DOHH2 (cell line): Measurements from ENCODE around the gene UROD.

Experiments used
- EZH2phosphoT487 ChIP-seq: fragments of 200-600 bp; sonication (generic); IDR thresholded peaks from 2 replicates; pipeline ENCODE4 v1.6.1; 2017; ENCODE audit warnings: borderline replicate concordance, mild to moderate bottlenecking, antibody characterized with exemption, low read length, moderate library complexity, mixed read lengths
- TF ChIP-seq, protein P1 (sequence below): fragments of 200-600 bp; sonication (generic); IDR thresholded peaks from one replicate; pipeline ENCODE4 v1.5.1; 2014; ENCODE audit warnings: antibody characterized with exemption, mild to moderate bottlenecking, low read depth, low read length; ENCODE audit not compliant: poor library complexity, severe bottlenecking

DNA sequence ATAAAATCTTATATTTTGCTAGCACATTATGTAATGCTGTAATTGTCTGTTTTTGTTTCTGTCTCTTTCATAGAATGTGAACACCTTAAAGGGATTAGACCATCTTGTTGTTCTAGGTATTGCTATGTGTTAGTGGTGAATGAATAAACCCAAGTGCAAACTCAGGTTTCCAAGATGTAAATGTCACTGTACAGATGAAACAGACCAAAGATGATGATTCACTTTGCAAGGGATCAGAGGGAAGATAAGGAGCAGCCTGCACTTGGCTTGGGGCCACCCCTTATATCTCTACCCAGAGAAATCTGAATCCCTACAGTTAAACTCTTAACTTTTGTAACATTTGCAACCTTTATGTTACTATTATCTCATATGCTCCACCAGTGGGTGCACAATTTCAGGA is 25.4 kb downstream of the UROD start:
- TF ChIP-seq, protein P1, sequence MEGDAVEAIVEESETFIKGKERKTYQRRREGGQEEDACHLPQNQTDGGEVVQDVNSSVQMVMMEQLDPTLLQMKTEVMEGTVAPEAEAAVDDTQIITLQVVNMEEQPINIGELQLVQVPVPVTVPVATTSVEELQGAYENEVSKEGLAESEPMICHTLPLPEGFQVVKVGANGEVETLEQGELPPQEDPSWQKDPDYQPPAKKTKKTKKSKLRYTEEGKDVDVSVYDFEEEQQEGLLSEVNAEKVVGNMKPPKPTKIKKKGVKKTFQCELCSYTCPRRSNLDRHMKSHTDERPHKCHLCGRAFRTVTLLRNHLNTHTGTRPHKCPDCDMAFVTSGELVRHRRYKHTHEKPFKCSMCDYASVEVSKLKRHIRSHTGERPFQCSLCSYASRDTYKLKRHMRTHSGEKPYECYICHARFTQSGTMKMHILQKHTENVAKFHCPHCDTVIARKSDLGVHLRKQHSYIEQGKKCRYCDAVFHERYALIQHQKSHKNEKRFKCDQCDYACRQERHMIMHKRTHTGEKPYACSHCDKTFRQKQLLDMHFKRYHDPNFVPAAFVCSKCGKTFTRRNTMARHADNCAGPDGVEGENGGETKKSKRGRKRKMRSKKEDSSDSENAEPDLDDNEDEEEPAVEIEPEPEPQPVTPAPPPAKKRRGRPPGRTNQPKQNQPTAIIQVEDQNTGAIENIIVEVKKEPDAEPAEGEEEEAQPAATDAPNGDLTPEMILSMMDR, result no peak
- no peak for TF ChIP-seq EZH2phosphoT487
